ENCODE results near the gene FAM83F.

The FAM83F gene

DNA sequence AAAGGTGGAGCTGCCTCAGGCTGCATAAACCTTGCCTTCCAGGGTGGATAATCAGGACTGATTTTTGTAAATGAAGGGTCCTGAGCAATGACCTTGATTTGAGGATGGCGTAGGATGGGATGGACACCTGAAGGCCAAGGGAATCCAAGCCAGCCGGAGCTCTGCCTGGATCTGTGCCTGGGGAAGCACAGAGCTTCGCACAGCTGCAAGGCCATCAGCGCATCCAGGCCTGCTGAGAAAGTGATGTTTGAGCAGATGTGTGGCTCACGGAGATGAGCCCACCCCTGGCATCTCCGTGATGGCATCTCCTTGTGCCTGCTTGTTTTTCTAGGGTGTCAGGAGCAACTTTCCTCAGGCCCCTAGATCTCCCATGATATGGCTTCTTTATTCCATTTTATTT is 23.3 kb downstream of the FAM83F start:
- ATAC-seq, result no peak
- no peak for TF ChIP-seq SNAI2 (CRISPR knock-in tag; IDR thresholded peaks at IDR 0.05)
- TF ChIP-seq, protein P1, sequence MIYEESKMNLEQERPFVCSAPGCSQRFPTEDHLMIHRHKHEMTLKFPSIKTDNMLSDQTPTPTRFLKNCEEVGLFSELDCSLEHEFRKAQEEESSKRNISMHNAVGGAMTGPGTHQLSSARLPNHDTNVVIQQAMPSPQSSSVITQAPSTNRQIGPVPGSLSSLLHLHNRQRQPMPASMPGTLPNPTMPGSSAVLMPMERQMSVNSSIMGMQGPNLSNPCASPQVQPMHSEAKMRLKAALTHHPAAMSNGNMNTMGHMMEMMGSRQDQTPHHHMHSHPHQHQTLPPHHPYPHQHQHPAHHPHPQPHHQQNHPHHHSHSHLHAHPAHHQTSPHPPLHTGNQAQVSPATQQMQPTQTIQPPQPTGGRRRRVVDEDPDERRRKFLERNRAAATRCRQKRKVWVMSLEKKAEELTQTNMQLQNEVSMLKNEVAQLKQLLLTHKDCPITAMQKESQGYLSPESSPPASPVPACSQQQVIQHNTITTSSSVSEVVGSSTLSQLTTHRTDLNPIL (CRISPR knock-in tag; IDR thresholded peaks at IDR 0.05; ENCODE audit: low read depth), result no peak
- no peak for TF ChIP-seq ZFP30 (CRISPR knock-in tag; IDR thresholded peaks at IDR 0.05)
- TF ChIP-seq ARNTL (CRISPR knock-in tag; IDR thresholded peaks at IDR 0.05; ENCODE audit: borderline replicate concordance, low read depth), result no peak
- no peak for TF ChIP-seq POU6F1 (CRISPR knock-in tag; IDR thresholded peaks at IDR 0.05; ENCODE audit: borderline replicate concordance, low read depth)
- no peak for TF ChIP-seq PPARA (CRISPR knock-in tag; IDR thresholded peaks at IDR 0.05; ENCODE audit: borderline replicate concordance)
- no peak for TF ChIP-seq CSDC2 (CRISPR knock-in tag; IDR thresholded peaks at IDR 0.05)
- TF ChIP-seq ZC3H10 (CRISPR knock-in tag; IDR thresholded peaks at IDR 0.05), result no peak
- no peak for TF ChIP-seq CSRNP3 (CRISPR knock-in tag; IDR thresholded peaks at IDR 0.05)
- no peak for TF ChIP-seq BACH2 (CRISPR knock-in tag; IDR thresholded peaks at IDR 0.05; ENCODE audit: borderline replicate concordance)
- TF ChIP-seq, protein P2, sequence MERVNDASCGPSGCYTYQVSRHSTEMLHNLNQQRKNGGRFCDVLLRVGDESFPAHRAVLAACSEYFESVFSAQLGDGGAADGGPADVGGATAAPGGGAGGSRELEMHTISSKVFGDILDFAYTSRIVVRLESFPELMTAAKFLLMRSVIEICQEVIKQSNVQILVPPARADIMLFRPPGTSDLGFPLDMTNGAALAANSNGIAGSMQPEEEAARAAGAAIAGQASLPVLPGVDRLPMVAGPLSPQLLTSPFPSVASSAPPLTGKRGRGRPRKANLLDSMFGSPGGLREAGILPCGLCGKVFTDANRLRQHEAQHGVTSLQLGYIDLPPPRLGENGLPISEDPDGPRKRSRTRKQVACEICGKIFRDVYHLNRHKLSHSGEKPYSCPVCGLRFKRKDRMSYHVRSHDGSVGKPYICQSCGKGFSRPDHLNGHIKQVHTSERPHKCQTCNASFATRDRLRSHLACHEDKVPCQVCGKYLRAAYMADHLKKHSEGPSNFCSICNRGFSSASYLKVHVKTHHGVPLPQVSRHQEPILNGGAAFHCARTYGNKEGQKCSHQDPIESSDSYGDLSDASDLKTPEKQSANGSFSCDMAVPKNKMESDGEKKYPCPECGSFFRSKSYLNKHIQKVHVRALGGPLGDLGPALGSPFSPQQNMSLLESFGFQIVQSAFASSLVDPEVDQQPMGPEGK (CRISPR knock-in tag; IDR thresholded peaks at IDR 0.05; ENCODE audit: borderline replicate concordance), result no peak
- TF ChIP-seq ZFP3 (CRISPR knock-in tag; IDR thresholded peaks at IDR 0.05), result no peak

DNA sequence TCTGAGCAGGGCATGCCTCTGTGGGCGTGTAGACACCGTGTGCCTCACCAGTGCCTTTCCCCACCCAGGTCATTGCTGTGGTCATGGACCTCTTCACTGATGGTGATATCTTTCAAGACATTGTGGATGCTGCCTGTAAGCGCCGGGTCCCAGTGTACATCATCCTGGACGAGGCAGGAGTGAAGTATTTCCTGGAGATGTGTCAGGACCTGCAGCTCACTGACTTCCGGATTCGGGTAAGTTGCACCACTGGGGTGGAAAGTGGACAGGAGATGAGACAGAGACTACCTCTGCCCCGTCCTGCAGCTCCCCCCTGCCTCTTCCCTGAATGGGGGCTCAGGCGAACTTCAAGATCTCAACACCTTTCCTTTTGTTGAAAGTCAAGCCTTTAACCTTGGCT is 24.3 kb downstream of the FAM83F start:
- ATAC-seq, result no peak
- TF ChIP-seq ZC3H10 (CRISPR knock-in tag; IDR thresholded peaks at IDR 0.05) (no peak), GLIS3 (CRISPR knock-in tag; IDR thresholded peaks at IDR 0.05) (no peak), CSRNP3 (CRISPR knock-in tag; IDR thresholded peaks at IDR 0.05) (no peak), SNAI2 (CRISPR knock-in tag; IDR thresholded peaks at IDR 0.05) (no peak), ESRRG (CRISPR knock-in tag; IDR thresholded peaks at IDR 0.05) (no peak), TOX (CRISPR knock-in tag; IDR thresholded peaks at IDR 0.05; ENCODE audit: borderline replicate concordance) (no peak), TCF4 (CRISPR knock-in tag; IDR thresholded peaks at IDR 0.05; ENCODE audit: borderline replicate concordance) (no peak), ZNF70 (CRISPR knock-in tag; IDR thresholded peaks at IDR 0.05) (no peak), RARB (CRISPR knock-in tag; IDR thresholded peaks at IDR 0.05) (no peak), PPARA (CRISPR knock-in tag; IDR thresholded peaks at IDR 0.05; ENCODE audit: borderline replicate concordance) (no peak), OSR1 (CRISPR knock-in tag; IDR thresholded peaks at IDR 0.05) (no peak), POU6F1 (CRISPR knock-in tag; IDR thresholded peaks at IDR 0.05; ENCODE audit: borderline replicate concordance, low read depth) (no peak), TSHZ2 (CRISPR knock-in tag; IDR thresholded peaks at IDR 0.05) (no peak), ARNTL (CRISPR knock-in tag; IDR thresholded peaks at IDR 0.05; ENCODE audit: borderline replicate concordance, low read depth) (no peak), ZFP30 (CRISPR knock-in tag; IDR thresholded peaks at IDR 0.05) (no peak), ZFP3 (CRISPR knock-in tag; IDR thresholded peaks at IDR 0.05) (no peak), CSDC2 (CRISPR knock-in tag; IDR thresholded peaks at IDR 0.05) (no peak), ISL1 (CRISPR knock-in tag; IDR thresholded peaks at IDR 0.05) (no peak)
- TF ChIP-seq, protein P1 (CRISPR knock-in tag; IDR thresholded peaks at IDR 0.05; ENCODE audit: low read depth), result no peak
- TF ChIP-seq, protein P2 (CRISPR knock-in tag; IDR thresholded peaks at IDR 0.05; ENCODE audit: borderline replicate concordance), result no peak
